PFSK-1 (cell line): Measurements from ENCODE around the gene EFCAB11.

Experiments used
- FOXP2 ChIP-seq: optimal IDR thresholded peaks from 2 replicates; pipeline ENCODE3; 2011; ENCODE audit warnings: borderline replicate concordance, control low read depth, inconsistent platforms; ENCODE audit not compliant: insufficient read depth; ENCODE audit errors: extremely low read length, extremely low read depth
- POLR2AphosphoS5 ChIP-seq: IDR thresholded peaks from 2 replicates; pipeline ENCODE4 v1.6.1; 2012; ENCODE audit warnings: low read depth, mild to moderate bottlenecking, control low read depth, low read length, moderate library complexity
- REST ChIP-seq, 2 experiments: IDR thresholded peaks; 2 replicates each; pipeline versions ENCODE4 v1.6.1 to v1.8.0; 2011 to 2012; ENCODE audit warnings: low read depth in 2 of 2, low read length in 2 of 2, control low read depth in 1 of 2, inconsistent platforms in 1 of 2, mild to moderate bottlenecking in 1 of 2, moderate library complexity in 1 of 2; ENCODE audit not compliant: insufficient read depth in 1 of 2
- SIN3A ChIP-seq: IDR thresholded peaks from 2 replicates; pipeline ENCODE4 v1.6.1; 2012; ENCODE audit warnings: mild to moderate bottlenecking, low read length, moderate library complexity, borderline replicate concordance; ENCODE audit not compliant: insufficient read depth
- TAF1 ChIP-seq: IDR thresholded peaks from 2 replicates; pipeline ENCODE4 v1.6.1; 2012; ENCODE audit warnings: low read length, control low read depth, borderline replicate concordance; ENCODE audit not compliant: insufficient read depth

EFCAB11 gene

GRCh38 chr14:89750281-89750755, 204.2 kb downstream of the EFCAB11 start:
- no peak for TF ChIP-seq POLR2AphosphoS5
- TF ChIP-seq SIN3A, result no peak
- TF ChIP-seq TAF1, result no peak
- TF ChIP-seq REST (IDR thresholded peaks at IDR 0.05; ENCODE audit: insufficient read depth in 1 of 2, low read depth in 2 of 2, low read length in 2 of 2), result no peak
- no peak for TF ChIP-seq FOXP2

GRCh38 chr14:89748004-89748403, 206.5 kb downstream of the EFCAB11 start:
- TF ChIP-seq FOXP2 (no peak), REST (IDR thresholded peaks at IDR 0.05; ENCODE audit: insufficient read depth in 1 of 2, low read depth in 2 of 2, low read length in 2 of 2) (no peak), POLR2AphosphoS5 (no peak), SIN3A (no peak), TAF1 (no peak)

- TF ChIP-seq REST (IDR thresholded peaks at IDR 0.05; ENCODE audit: insufficient read depth in 1 of 2, low read depth in 2 of 2, low read length in 2 of 2), result no peak
- TF ChIP-seq POLR2AphosphoS5, result no peak
- no peak for TF ChIP-seq FOXP2
- no peak for TF ChIP-seq TAF1
- TF ChIP-seq SIN3A, result no peak
These were observed 207.4 kb downstream of the EFCAB11 start for GRCh38 chr14:89747126-89747525.

GRCh38 chr14:89746654-89747053, 207.9 kb downstream of the EFCAB11 start:
- TF ChIP-seq REST (IDR thresholded peaks at IDR 0.05; ENCODE audit: insufficient read depth in 1 of 2, low read depth in 2 of 2, low read length in 2 of 2) (no peak), FOXP2 (no peak)

GRCh38 chr14:89746135-89746534, 208.4 kb downstream of the EFCAB11 start:
- TF ChIP-seq TAF1, result no peak
- TF ChIP-seq SIN3A, result no peak
- TF ChIP-seq REST (IDR thresholded peaks at IDR 0.05; ENCODE audit: insufficient read depth in 1 of 2, low read depth in 2 of 2, low read length in 2 of 2), result no peak
- TF ChIP-seq POLR2AphosphoS5, result no peak
- no peak for TF ChIP-seq FOXP2
